Uterus (tissue), 4 donors: ENCODE measurements around the gene CHP1. TPM values are rescaled to one million over a fixed set of nuclear protein-coding genes. Genes with fewer than 3 reads are reported as not detected.
"Not testable (repeated sequence)": the region's sequence is repeated elsewhere in the genome, so short reads cannot be mapped to it uniquely, and the experiment has no call there.

Experiments used
- DNase-seq, 2 donors: peaks; one replicate each; pipeline ENCODE4 v3.0.0-alpha.2; 2019 to 2020
- H3K27ac ChIP-seq, 2 donors: fragments of 200-600 bp; sonication (generic); 1 replicate in 1 of 2; 2 replicates in 1 of 2; pipeline ENCODE4 v1.5.1; 2016 to 2018
- H3K27me3 ChIP-seq, 2 donors: fragments of 200-600 bp; sonication (generic); one replicate each; pipeline ENCODE4 v1.5.1; 2018 to 2019; ENCODE audit warnings: control low read depth in 1 of 2
- H3K36me3 ChIP-seq, 2 donors: fragments of 200-600 bp; sonication (generic); one replicate each; pipeline ENCODE4 v1.5.1; 2019; ENCODE audit warnings: control low read depth in 1 of 2
- H3K4me1 ChIP-seq, 2 donors: fragments of 200-600 bp; sonication (generic); one replicate each; pipeline ENCODE4 v1.5.1; 2018 to 2019; ENCODE audit warnings: control low read depth in 1 of 2
- H3K4me3 ChIP-seq, 2 donors: fragments of 200-600 bp; sonication (generic); 1 replicate in 1 of 2; 2 replicates in 1 of 2; pipeline ENCODE4 v1.5.1; 2018 to 2019; ENCODE audit warnings: mild to moderate bottlenecking in 1 of 2
- H3K9me3 ChIP-seq, 2 donors: fragments of 200-600 bp; sonication (generic); one replicate each; pipeline ENCODE4 v1.5.1; 2019; ENCODE audit warnings: control low read depth in 1 of 2
- POLR2A ChIP-seq, 2 donors: fragments of 450-650 bp; IDR thresholded peaks; one replicate each; pipeline ENCODE4 v1.6.1; 2016; ENCODE audit warnings: antibody characterized with exemption in 2 of 2, mild to moderate bottlenecking in 1 of 2, moderate library complexity in 1 of 2
- intact Hi-C: fragments of 100-400 bp; cut with DNase I; formaldehyde crosslinking; loops from one replicate; pipeline ENCODE4 v1.15.1; 2023; ENCODE audit warnings: low total_unique reads
- total RNA-seq, 4 donors: library from RNA; depleted of rRNA in 3 of 4; stranded (reverse); fragments of >200 nt in 3 of 4; gene quantifications; one replicate each; pipeline versions ENCODE4 v1.1.0 to v1.2.4, GENCODE V29; 2014 to 2023
- TF ChIP-seq, protein P1 (sequence below), 4 experiments: fragments of 200-600 bp in 2 of 4; fragments of 450-650 bp in 2 of 4; sonication (generic) in 2 of 4; IDR thresholded peaks; one replicate each; pipeline ENCODE4 v1.5.1; 2016 to 2019; ENCODE audit warnings: antibody characterized with exemption in 4 of 4, mild to moderate bottlenecking in 2 of 4, moderate library complexity in 1 of 4
- donor health status: DM: yes; HTN: yes; CAD: no.

CHP1 gene
- total RNA-seq, 4 donors from 2014 or later = 54.7 to 129 (median 65.6) TPM

DNA sequence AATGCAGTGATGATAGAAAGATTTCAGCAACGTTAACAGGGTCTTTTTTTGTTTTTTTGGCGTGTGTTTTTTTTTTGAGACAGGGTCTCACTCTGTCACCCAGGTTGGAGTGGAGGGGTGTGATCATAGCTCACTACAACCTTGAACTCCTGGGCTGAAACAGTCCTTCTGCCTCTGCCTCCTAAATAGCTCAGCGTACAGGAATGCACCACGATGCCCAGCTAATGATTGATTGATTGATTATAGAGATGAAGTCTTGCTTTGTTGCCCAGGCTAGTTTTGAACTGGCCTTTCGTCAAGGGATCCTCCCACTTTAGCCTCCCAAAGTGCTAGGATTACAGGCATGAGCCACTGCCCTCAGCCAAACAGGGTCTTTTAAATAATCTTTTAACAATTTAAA, 7.0 kb downstream of the CHP1 start:
- intact Hi-C loops = no loop called here
- no peak overlapping the region for H3K27ac ChIP-seq
- no peaks in the 10 kb centered on the region for H3K27me3 ChIP-seq
- no peak for DNase-seq
- TF ChIP-seq, protein P1, sequence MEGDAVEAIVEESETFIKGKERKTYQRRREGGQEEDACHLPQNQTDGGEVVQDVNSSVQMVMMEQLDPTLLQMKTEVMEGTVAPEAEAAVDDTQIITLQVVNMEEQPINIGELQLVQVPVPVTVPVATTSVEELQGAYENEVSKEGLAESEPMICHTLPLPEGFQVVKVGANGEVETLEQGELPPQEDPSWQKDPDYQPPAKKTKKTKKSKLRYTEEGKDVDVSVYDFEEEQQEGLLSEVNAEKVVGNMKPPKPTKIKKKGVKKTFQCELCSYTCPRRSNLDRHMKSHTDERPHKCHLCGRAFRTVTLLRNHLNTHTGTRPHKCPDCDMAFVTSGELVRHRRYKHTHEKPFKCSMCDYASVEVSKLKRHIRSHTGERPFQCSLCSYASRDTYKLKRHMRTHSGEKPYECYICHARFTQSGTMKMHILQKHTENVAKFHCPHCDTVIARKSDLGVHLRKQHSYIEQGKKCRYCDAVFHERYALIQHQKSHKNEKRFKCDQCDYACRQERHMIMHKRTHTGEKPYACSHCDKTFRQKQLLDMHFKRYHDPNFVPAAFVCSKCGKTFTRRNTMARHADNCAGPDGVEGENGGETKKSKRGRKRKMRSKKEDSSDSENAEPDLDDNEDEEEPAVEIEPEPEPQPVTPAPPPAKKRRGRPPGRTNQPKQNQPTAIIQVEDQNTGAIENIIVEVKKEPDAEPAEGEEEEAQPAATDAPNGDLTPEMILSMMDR (IDR thresholded peaks at IDR 0.05) = no peak
- no peak for TF ChIP-seq POLR2A (IDR thresholded peaks at IDR 0.05)
- no peaks in the 10 kb centered on the region for H3K4me1 ChIP-seq
- no peaks in the 10 kb centered on the region for H3K9me3 ChIP-seq
- no peaks in the 10 kb centered on the region for H3K36me3 ChIP-seq
- H3K4me3 ChIP-seq = no peak overlapping the region

DNA sequence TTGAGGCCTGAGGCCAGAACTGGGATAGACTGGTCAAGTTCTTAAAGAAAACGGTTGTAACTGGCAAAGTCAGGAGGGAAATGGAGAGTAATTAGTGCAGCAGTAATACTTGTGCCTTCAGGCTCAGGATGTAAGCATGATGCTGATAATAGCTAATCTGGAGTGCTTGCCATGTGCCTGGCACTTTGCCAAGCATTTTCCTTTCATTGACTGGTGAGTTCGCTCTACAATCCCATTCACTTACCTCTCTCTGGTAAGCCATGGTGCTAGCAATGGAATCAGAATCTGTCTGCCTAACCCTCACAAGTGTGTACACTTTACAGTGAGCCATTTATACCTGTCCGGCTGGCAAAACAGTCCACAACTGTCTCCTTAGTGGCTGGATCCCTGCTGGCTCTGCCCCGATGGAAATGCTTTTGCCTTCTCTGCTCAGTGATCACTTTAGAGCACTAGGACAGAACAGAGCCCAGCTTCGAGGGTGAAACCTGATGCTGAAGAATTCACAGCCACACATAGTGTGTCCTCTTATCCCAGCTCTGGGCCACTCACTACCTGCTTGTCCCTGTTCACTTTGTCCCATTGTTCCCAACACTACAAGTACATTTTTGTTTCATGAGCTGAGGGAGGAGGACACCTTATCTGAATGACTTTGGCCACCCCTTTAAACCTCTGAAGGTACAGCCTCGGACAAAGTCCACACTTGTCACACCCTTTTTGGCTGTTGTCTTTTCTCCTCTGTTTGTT, 10.3 kb downstream of the CHP1 start:
- H3K4me3 ChIP-seq = no peak overlapping the region
- TF ChIP-seq POLR2A (IDR thresholded peaks at IDR 0.05) = no peak
- TF ChIP-seq, protein P1 (IDR thresholded peaks at IDR 0.05) = no peak
- H3K27ac ChIP-seq = no peak overlapping the region
- H3K4me1 ChIP-seq = no peaks in the 10 kb centered on the region
- no peaks in the 10 kb centered on the region for H3K9me3 ChIP-seq
- no peaks in the 10 kb centered on the region for H3K36me3 ChIP-seq
- DNase-seq = no peak
- intact Hi-C loops = no loop called here
- no peaks in the 10 kb centered on the region for H3K27me3 ChIP-seq

DNA sequence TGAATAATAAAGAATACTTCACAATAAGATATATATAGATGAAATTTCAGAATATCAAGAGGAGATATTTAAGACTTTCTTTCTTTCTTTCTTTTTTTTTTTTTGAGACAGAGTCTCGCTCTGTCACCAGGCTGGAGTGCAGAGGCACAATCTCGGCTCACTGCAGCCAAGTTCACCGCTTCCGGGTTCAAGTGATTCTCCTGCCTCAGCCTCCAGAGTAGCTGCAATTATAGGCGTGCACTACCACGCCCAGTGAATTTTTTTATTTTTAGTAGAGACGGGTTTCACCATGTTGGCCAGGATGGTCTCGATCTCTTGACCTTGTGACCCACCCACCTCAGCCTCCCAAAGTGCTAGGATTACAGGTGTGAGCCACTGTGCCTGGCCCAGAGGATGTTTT, 19.7 kb downstream of the CHP1 start:
- intact Hi-C loops, H3K27me3 ChIP-seq, H3K4me3 ChIP-seq, H3K4me1 ChIP-seq, H3K9me3 ChIP-seq, H3K27ac ChIP-seq, H3K36me3 ChIP-seq, DNase-seq: not testable (repeated sequence)

DNA sequence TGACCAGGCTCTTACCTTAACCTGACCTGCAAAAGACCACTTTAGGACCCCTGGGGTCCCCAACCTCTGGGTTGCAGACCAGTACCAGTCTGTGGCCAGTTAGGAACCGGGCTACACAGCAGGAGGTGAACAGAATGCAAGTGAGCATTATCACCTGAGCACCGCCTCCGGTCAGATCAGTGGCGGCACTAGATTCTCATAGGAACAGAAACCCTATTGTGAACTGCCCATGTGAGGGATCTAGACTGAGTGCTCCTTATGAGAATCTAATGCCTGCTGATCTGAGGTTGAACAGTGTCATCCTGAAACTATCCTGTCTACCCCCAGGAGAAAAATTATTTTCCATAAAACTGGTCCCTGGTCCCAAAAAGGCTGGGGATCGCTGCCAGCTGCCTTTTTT, 20.3 kb downstream of the CHP1 start:
- H3K36me3 ChIP-seq = no peaks in the 10 kb centered on the region
- H3K9me3 ChIP-seq = no peaks in the 10 kb centered on the region
- intact Hi-C loops = no loop called here
- no peaks in the 10 kb centered on the region for H3K4me1 ChIP-seq
- H3K27me3 ChIP-seq = no peaks in the 10 kb centered on the region
- no peak overlapping the region for H3K27ac ChIP-seq
- H3K4me3 ChIP-seq = no peak overlapping the region
- TF ChIP-seq, protein P1 (IDR thresholded peaks at IDR 0.05) = no peak
- TF ChIP-seq POLR2A (IDR thresholded peaks at IDR 0.05) = no peak
- DNase-seq = no peak

DNA sequence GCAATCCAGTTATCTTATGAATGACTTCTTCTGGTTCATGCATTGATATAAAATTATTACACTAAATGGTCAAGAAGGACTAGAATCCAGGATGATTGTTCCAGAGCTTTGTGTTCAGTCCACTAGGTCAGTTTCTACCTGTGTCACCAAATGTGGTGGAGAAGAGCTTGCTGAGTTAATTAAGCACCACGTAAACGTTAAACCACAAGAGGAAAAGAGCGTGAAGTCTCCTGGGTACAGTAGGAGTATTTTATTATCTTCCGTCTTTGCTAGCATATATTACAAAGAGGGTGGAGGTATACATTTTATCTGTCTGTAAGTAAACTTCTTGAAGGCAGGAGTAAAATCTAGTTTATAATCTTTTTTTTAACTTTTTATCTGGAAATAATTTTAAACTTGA, 23.5 kb downstream of the CHP1 start:
- DNase-seq = no peak
- H3K36me3 ChIP-seq = no peaks in the 10 kb centered on the region
- no peak for TF ChIP-seq POLR2A (IDR thresholded peaks at IDR 0.05)
- TF ChIP-seq, protein P1 (IDR thresholded peaks at IDR 0.05) = no peak
- no peaks in the 10 kb centered on the region for H3K9me3 ChIP-seq
- H3K27ac ChIP-seq = no peak overlapping the region
- no peak overlapping the region for H3K4me3 ChIP-seq
- H3K4me1 ChIP-seq = no peaks in the 10 kb centered on the region
- intact Hi-C loops = no loop called here
- H3K27me3 ChIP-seq = no peaks in the 10 kb centered on the region

DNA sequence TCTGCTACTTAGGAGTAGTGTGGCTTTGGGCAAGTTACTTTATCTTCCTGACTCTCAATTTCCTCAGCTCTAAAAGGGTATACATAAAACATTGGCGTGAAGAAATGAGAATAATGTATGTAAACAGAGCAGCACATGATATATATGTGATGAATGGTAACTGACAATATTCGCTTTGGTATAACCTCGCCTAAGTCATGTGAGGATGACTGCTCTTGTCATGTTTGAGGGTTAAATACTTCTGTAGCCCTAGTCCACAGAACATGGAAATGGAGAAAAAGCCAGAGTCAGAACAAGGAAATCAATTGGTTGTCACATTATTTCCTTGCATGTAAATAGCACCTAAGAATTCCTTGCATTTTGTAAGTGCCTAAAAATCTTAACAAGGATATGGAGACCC, 25.0 kb downstream of the CHP1 start:
- Histone ChIP-seq H3K27ac (no peak overlapping the region), H3K27me3 (no peaks in the 10 kb centered on the region), H3K4me3 (no peak overlapping the region), H3K36me3 (no peaks in the 10 kb centered on the region), H3K4me1 (no peaks in the 10 kb centered on the region), H3K9me3 (no peaks in the 10 kb centered on the region)
- intact Hi-C loops = no loop called here
- no peak for DNase-seq
- no peak for TF ChIP-seq POLR2A (IDR thresholded peaks at IDR 0.05)
- TF ChIP-seq, protein P1 (IDR thresholded peaks at IDR 0.05) = no peak
